Measurements from ENCODE around the gene ALPK3.

GRCh38 chr15:84855136-84855535 lies 38.0 kb downstream of the ALPK3 start:
- no peak for TF ChIP-seq CTCF (IDR thresholded peaks at IDR 0.05 in 2 of 3, conservative IDR thresholded peaks at IDR 0.05 in 1 of 3; ENCODE audit: borderline replicate concordance in 1 of 3, insufficient read depth in 1 of 3, low read depth in 2 of 3, low read length in 2 of 3)
- no peak for TF ChIP-seq EZH2 (IDR thresholded peaks at IDR 0.05)
- TF ChIP-seq POLR2A (IDR thresholded peaks at IDR 0.05; ENCODE audit: borderline replicate concordance, extremely low read depth, insufficient read depth, insufficient read length), result no peak
- no peak for TF ChIP-seq ELF1 (IDR thresholded peaks at IDR 0.05; ENCODE audit: borderline replicate concordance, low read depth)
- no peak for TF ChIP-seq EZH2phosphoT487 (IDR thresholded peaks at IDR 0.05; ENCODE audit: borderline replicate concordance)
- no peak for TF ChIP-seq REST (IDR thresholded peaks at IDR 0.05; ENCODE audit: low read depth)
